SHP77 treated with DMSO at 0.1 percent for 48 hours (cell line): ENCODE results near the gene HTR2C.
"Not testable (repeated sequence)": the region's sequence is repeated elsewhere in the genome, so short reads cannot be mapped to it uniquely, and the experiment has no call there.

Experiments used
- DNase-seq: peaks from one replicate; lab custom pipeline; 2025; lab: John Stamatoyannopoulos, UW

HTR2C gene

GRCh38 chrX:114712466-114712865 is 128.6 kb downstream of the HTR2C start:
- no peak for DNase-seq

GRCh38 chrX:114715096-114715495 is 131.2 kb downstream of the HTR2C start:
- DNase-seq: no peak

GRCh38 chrX:114717921-114718320 is 134.0 kb downstream of the HTR2C start:
- DNase-seq: no peak

- DNase-seq: no peak
These were observed 182.7 kb downstream of the HTR2C start for GRCh38 chrX:114766541-114766940.

DNA sequence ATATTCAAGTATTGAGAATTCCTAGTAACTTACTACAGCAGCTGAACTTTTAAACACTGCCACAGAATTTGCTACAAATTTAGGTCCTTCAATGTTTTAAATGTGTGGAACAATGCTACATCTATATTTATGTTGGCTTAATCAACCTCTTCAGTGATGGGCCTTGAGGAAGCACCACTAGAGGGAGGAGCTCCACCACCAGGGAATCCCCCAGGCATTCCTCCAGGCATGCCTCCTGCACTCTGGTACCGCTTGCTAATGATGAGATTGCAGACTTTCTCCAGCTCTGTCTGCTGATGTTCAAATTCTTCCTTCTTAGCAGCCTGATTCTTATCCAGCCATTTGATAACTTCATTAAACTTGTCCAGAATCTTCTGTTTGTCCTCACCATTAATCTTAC is 190.8 kb downstream of the HTR2C start:
- no peak for DNase-seq

DNA sequence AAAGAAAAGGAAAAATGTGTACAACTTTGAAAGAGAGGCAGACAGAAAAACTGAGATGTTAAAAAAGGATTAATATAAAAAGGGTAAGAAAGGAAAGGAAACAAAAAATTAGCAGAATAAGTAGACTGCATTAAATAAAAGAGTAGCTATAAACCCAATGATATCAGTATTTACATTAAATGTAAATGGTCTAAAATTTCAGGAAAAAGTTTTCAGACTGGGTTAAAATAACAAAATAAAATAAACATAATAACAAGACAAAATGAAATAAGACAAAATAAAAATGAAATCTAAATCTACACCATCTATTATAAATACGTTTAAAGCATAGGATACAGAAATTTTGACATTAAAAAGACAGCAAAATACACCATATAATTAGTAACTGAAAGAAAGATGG is 199.0 kb downstream of the HTR2C start:
- no peak for DNase-seq

GRCh38 chrX:114787061-114787460 is 203.2 kb downstream of the HTR2C start:
- no peak for DNase-seq

- no peak for DNase-seq
These were observed 213.6 kb downstream of the HTR2C start for GRCh38 chrX:114797494-114797893.

DNA sequence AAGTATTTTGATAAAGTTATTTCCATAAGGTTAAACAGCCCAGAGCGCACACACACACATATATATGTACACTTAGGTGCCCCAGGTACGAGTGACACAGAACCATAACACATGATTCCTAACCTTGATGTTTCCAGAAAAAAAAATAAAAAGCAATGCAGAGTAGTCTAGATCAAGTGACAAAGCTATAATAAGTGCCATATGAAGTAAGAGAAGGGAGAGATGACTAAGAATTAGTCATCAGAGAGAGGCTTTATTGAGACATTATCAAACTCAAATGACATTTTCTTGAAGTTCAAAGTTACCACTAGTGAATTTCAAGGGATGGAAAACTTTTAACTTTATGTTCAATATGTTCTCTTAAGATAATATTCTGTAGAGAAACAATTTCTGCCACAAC is 215.0 kb downstream of the HTR2C start:
- no peak for DNase-seq

- no peak for DNase-seq
These were observed 216.8 kb downstream of the HTR2C start for GRCh38 chrX:114800719-114801118.

GRCh38 chrX:114819509-114819908 is 235.6 kb downstream of the HTR2C start:
- DNase-seq: no peak

GRCh38 chrX:114841051-114841450 is 257.2 kb downstream of the HTR2C start:
- no peak for DNase-seq

DNA sequence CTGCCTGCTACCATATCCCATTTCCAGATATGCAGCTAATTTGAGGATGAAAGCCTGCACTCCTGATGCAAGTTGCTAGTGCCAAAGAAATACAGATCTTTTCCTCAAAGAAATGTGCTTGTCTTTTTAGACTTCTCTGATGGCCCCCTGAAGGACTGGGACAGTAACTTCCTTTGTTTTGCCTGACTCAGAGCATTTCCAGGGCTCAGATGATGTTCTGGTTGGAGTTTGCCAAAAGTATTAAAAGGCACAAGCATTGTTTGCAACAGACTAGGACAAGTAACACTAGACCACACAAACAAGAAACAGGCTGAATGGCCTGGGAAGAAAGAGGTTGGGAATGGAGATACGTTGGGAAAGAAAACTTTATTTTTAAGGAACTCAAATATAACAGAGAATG is 258.3 kb downstream of the HTR2C start:
- DNase-seq: no peak

GRCh38 chrX:114889481-114889880 is 305.6 kb downstream of the HTR2C start:
- DNase-seq: no peak

- DNase-seq: no peak
These were observed 319.7 kb downstream of the HTR2C start for GRCh38 chrX:114903618-114904017.

DNA sequence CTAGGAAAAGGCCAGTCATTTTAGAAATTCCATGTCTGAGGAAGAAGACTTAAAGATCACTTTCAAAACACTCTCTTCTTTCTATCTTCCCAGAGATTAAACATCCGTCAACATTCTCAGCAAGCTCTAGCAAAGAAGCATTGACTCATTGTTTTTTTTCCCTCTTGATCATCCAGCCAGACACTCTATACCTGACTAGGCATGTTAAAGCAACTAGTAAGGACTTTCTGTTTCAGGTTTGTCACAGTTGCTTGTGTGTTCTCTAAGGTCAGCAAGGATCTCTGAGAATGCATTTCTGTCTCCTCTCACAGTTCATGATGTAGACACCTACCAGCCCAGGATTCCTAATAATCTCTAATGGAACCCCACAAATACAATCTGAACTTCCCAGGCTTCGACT is 321.4 kb downstream of the HTR2C start:
- DNase-seq: no peak

DNA sequence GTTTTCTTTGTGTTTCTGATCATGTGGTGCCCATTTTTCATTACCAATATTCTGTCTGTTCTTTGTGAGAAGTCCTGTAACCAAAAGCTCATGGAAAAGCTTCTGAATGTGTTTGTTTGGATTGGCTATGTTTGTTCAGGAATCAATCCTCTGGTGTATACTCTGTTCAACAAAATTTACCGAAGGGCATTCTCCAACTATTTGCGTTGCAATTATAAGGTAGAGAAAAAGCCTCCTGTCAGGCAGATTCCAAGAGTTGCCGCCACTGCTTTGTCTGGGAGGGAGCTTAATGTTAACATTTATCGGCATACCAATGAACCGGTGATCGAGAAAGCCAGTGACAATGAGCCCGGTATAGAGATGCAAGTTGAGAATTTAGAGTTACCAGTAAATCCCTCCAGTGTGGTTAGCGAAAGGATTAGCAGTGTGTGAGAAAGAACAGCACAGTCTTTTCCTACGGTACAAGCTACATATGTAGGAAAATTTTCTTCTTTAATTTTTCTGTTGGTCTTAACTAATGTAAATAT is 323.2 kb downstream of the HTR2C start:
- no peak for DNase-seq

DNA sequence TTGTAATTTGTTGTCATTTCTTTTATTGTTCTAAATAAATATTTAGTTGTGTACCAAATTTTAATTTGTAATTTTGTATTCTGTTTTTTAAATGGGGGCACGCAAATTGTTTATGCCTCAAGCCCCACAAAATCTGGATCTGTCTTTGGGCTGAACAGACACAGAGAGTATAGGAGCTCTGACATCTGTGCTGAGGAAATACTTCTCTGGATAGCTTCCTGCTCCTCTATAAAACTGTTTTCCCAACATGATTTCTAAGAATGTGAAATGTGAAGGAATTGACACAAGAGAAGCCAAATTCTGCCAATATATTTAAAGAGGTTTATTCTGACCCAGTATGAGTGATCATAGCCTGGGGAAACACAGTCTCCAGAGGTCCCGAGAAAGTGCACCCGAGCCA is 340.5 kb downstream of the HTR2C start:
- no peak for DNase-seq

- DNase-seq: no peak
These were observed 341.0 kb downstream of the HTR2C start for GRCh38 chrX:114924856-114925255.

- DNase-seq: no peak
These were observed 346.3 kb downstream of the HTR2C start for GRCh38 chrX:114930227-114930626.

DNA sequence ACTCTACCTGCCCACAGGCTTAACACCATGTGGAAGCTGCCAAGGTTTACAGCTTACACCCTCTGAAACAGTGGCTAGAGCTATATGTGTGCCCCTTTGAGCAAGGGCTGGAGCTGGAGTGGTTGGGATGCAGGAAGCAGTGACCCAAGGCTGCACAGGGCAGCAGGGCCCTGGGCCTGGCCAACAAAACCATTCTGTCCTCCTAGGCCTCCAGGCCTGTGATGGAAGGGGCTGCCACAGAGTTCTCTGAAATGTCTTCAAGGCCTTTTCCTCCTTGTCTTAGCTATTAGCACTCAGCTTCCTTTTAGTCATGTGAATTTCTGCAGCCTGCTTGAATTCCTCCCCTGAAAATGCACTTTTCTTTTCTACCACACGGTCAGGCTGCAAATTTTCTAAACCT is 348.7 kb downstream of the HTR2C start:
- DNase-seq: no peak

DNA sequence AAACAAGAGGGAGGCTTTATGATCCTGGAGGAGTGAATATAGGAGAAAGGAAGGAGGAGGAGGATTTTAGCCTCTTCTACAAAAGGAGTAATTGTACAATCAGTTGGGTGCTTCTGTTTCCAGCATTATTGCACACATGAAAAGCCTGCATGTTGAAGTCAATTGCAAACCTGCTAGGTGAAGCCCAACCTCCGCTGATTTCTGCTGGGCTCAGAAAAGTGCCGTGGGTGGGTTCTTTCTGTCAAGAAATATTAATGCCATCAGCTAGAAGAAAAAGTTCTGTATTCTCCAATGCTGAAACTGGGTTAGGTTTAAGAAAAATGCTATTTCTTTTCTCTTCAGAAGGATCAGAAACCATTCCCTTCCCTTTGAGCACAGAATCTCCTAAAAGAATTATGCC is 349.4 kb downstream of the HTR2C start:
- DNase-seq: not testable (repeated sequence)

DNA sequence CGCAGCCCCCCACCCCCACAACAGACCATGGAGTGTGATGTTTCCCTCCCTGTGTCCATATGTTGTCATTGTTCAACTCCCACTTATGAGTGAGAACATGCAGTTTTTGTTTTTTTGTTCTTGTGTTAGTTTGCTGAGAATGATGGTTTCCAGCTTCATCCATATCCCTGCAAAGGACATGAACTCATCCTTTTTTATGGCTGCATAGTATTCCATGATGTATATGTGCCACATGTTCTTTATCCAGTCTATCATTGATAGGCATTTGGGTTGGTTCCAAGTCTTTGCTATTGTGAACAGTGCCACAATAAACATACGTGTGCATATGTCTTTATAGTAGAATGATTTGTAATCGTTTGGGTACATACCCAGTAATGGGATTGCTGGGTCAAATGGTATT is 353.2 kb downstream of the HTR2C start:
- not testable (repeated sequence) for DNase-seq

DNA sequence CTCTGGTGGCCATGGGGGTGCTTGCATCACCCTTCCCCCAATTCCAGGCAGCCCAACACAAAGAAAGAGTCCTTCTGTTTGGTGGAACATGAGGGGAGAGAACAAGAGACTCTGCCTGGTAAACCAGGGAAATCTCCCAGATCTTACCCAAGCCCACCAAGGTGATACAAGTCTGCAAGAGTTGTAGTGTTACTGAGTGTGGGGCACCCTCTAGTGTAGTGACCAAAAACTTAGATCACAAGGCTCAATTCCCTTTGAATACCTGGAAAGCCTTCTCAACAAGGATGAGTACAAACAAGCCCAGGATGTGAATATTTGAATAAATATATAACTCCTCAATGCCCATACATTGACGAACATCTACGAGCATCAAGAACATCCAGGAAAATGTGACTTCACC is 368.8 kb downstream of the HTR2C start:
- DNase-seq: no peak
